Liver (tissue), 9 donors: ENCODE data around the gene ZNF346. TPM values are rescaled to one million over a fixed set of nuclear protein-coding genes. Genes with fewer than 3 reads are reported as not detected.
"Not testable (repeated sequence)": the region's sequence is repeated elsewhere in the genome, so short reads cannot be mapped to it uniquely, and the experiment has no call there.

ENCODE experiments used
- DNase-seq: peaks from one replicate; pipeline ENCODE4 v3.0.0-alpha.2; 2017; ENCODE audit warnings: low spot score
- H3K27ac ChIP-seq, 2 donors: one replicate each; pipeline ENCODE4 v1.7.0; 2013; ENCODE audit warnings: inconsistent platforms in 2 of 2, low read length in 2 of 2, control low read depth in 1 of 2, low read depth in 1 of 2, mild to moderate bottlenecking in 1 of 2
- H3K27me3 ChIP-seq, 4 donors: one replicate each; pipeline versions ENCODE4 v1.6.1 to v1.7.0; 2013; ENCODE audit warnings: low read length in 3 of 4, inconsistent platforms in 1 of 4, mild to moderate bottlenecking in 1 of 4, moderate library complexity in 1 of 4; ENCODE audit not compliant: control insufficient read depth in 4 of 4, insufficient read depth in 4 of 4
- H3K36me3 ChIP-seq, 4 donors: one replicate each; pipeline versions ENCODE4 v1.6.1 to v1.7.0; 2013; ENCODE audit warnings: low read length in 3 of 4, mild to moderate bottlenecking in 3 of 4, low read depth in 1 of 4, moderate library complexity in 1 of 4; ENCODE audit not compliant: control insufficient read depth in 4 of 4, insufficient read depth in 3 of 4
- H3K4me1 ChIP-seq, 4 donors: one replicate each; pipeline versions ENCODE4 v1.6.1 to v1.7.0; 2013; ENCODE audit warnings: low read length in 3 of 4, mild to moderate bottlenecking in 3 of 4, moderate library complexity in 1 of 4; ENCODE audit not compliant: control insufficient read depth in 4 of 4, insufficient read depth in 4 of 4
- H3K4me3 ChIP-seq, 3 donors: one replicate each; pipeline versions ENCODE4 v1.6.1 to v1.7.0; 2013; ENCODE audit warnings: low read length in 3 of 3, control low read depth in 1 of 3, low read depth in 1 of 3, mild to moderate bottlenecking in 1 of 3
- H3K9ac ChIP-seq, 2 donors: one replicate each; pipeline ENCODE4 v1.7.0; 2013; ENCODE audit warnings: low read length in 2 of 2, mild to moderate bottlenecking in 2 of 2, moderate library complexity in 2 of 2, control low read depth in 1 of 2, low read depth in 1 of 2
- H3K9me3 ChIP-seq, 4 donors: one replicate each; pipeline versions ENCODE4 v1.6.1 to v1.7.0; 2013; ENCODE audit warnings: low read length in 3 of 4; ENCODE audit not compliant: control insufficient read depth in 4 of 4
- HNF4A ChIP-seq, 2 donors: conservative IDR thresholded peaks; 2 replicates each; pipeline ENCODE4 v1.6.1; 2016; ENCODE audit warnings: antibody characterized with exemption in 2 of 2, mild to moderate bottlenecking in 2 of 2
- NR2F2 ChIP-seq: IDR thresholded peaks from 2 replicates; pipeline ENCODE4 v1.6.1; 2016; ENCODE audit warnings: antibody characterized with exemption
- YY1 ChIP-seq: IDR thresholded peaks from 2 replicates; pipeline ENCODE4 v1.6.1; 2016; ENCODE audit warnings: antibody characterized with exemption, mild to moderate bottlenecking
- WGBS: extraction: QIAGEN DNeasy Blood & Tissue Kit; methylation state at CpG from one replicate; pipeline ENCODE4 v1.1.7; 2013; 5-methylcytosine and 5-hydroxymethylcytosine counted together
- polyA plus RNA-seq, 2 donors: library from polyadenylated mRNA; stranded (reverse) in 1 of 2; unstranded in 1 of 2; fragments of 200-250 nt in 1 of 2; fragments of >200 nt in 1 of 2; fragmentation: Nextera tagmentation in 1 of 2; extraction: Ambion mirVana in 1 of 2; gene quantifications; one replicate each; pipeline versions ENCODE4 v1.2.1 to v1.2.3, GENCODE V29; 2013 to 2015
- total RNA-seq, 2 donors: library from RNA; depleted of rRNA; stranded (reverse); fragments of >200 nt; gene quantifications; one replicate each; pipeline ENCODE4 v1.2.3, GENCODE V29; 2014
- TF ChIP-seq, protein P1 (sequence below): fragments of 150-350 bp; IDR thresholded peaks from 2 replicates; pipeline ENCODE4 v1.5.1; 2017; ENCODE audit warnings: improper control_type of control experiment, low read depth, low read length; ENCODE audit not compliant: missing input control
- TF ChIP-seq, protein P2 (sequence below): IDR thresholded peaks from 2 replicates; pipeline ENCODE4 v1.6.1; 2016; ENCODE audit warnings: antibody characterized with exemption
- donor health status: healthy.
- donor health status: healthy.
- donor health status: healthy.
- donor health status: healthy.
- donor health status: healthy.

The ZNF346 gene
- total and polyA plus RNA-seq, 4 donors: 3.7 to 11.0 (median 6.4) TPM

DNA sequence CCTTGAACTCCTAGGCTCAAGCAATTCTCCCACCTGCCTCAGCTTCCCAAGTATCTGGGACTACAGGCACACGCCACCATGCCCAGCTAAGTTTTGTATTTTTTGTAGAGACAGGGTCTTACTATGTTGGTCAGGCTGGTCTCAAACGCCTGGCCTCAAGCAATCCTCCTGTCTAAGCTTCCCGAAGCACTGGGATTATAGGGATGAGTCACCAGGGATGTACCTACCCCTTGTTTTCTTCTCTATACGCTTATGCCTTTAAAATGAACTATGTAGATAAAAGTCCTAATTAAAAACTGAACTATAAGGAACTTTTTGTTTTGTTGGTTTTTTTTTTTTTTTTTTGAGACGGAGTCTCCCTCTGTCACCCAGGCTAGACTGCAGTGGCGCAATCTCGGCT lies 41.7 kb upstream of the ZNF346 start:
- Histone ChIP-seq H3K27ac (no peak overlapping the region), H3K9ac (no peak overlapping the region), H3K36me3 (peaks cover 7 to 24% (median 16%) of the 10 kb centered on the region in 4 donors), H3K4me3 (no peak overlapping the region), H3K27me3 (no peaks in the 10 kb centered on the region), H3K4me1 (no peaks in the 10 kb centered on the region), H3K9me3 (no peaks in the 10 kb centered on the region)
- TF ChIP-seq, protein P1, sequence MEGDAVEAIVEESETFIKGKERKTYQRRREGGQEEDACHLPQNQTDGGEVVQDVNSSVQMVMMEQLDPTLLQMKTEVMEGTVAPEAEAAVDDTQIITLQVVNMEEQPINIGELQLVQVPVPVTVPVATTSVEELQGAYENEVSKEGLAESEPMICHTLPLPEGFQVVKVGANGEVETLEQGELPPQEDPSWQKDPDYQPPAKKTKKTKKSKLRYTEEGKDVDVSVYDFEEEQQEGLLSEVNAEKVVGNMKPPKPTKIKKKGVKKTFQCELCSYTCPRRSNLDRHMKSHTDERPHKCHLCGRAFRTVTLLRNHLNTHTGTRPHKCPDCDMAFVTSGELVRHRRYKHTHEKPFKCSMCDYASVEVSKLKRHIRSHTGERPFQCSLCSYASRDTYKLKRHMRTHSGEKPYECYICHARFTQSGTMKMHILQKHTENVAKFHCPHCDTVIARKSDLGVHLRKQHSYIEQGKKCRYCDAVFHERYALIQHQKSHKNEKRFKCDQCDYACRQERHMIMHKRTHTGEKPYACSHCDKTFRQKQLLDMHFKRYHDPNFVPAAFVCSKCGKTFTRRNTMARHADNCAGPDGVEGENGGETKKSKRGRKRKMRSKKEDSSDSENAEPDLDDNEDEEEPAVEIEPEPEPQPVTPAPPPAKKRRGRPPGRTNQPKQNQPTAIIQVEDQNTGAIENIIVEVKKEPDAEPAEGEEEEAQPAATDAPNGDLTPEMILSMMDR: no peak
- TF ChIP-seq YY1 (no peak), NR2F2 (no peak), HNF4A (conservative IDR thresholded peaks at IDR 0.05) (no peak)
- TF ChIP-seq, protein P2, sequence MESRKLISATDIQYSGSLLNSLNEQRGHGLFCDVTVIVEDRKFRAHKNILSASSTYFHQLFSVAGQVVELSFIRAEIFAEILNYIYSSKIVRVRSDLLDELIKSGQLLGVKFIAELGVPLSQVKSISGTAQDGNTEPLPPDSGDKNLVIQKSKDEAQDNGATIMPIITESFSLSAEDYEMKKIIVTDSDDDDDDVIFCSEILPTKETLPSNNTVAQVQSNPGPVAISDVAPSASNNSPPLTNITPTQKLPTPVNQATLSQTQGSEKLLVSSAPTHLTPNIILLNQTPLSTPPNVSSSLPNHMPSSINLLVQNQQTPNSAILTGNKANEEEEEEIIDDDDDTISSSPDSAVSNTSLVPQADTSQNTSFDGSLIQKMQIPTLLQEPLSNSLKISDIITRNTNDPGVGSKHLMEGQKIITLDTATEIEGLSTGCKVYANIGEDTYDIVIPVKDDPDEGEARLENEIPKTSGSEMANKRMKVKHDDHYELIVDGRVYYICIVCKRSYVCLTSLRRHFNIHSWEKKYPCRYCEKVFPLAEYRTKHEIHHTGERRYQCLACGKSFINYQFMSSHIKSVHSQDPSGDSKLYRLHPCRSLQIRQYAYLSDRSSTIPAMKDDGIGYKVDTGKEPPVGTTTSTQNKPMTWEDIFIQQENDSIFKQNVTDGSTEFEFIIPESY: no peak
- DNase-seq: no peak
- 94% methylated on average over 7 of the region's 7 CpGs for WGBS

DNA sequence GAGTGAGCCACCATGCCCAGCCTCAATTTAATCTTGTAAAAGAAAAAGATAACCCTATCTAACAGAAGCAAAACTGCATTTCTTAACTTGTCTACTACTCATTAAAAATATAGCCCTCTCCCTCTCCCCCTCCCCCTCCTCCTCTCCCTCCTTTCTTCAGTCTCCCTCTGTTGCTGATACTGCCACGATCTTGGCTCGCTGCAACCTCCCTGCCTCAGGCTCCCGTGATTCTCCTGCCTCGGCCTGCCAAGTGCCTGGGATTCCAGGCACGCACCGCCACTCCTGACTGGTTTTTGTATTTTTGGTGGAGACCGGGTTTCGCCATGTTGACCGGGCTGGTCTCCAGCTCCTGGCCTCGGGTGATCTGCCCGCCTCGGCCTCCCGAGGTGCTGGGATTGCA lies 39.4 kb upstream of the ZNF346 start:
- not testable (repeated sequence) for H3K9me3 ChIP-seq, H3K4me1 ChIP-seq, H3K27ac ChIP-seq, H3K9ac ChIP-seq, H3K4me3 ChIP-seq, H3K27me3 ChIP-seq, DNase-seq
- peaks cover 7 to 24% (median 16%) of the 10 kb centered on the region in 4 donors for H3K36me3 ChIP-seq
- 92% methylated on average over 13 of the region's 13 CpGs for WGBS

DNA sequence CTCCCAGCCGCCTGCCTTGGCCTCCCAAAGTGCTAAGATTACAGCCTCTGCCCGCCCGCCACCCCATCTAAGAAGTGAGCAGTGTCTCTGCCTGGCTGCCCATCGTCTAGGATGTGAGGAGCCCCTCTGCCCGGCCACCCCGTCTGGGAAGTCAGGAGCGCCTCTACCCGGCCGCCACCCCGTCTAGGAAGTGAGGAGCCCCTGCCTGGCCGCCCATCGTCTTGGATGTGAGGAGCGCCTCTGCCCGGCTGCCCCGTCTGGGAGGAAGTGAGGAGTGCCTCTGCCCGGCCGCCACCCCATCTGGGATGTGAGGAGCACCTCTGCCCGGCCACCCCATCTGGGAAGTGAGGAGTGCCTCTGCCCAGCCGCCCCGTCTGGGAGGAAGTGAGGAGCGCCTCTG lies 38.9 kb upstream of the ZNF346 start:
- H3K36me3 ChIP-seq: peaks cover 7 to 24% (median 16%) of the 10 kb centered on the region in 4 donors
- not testable (repeated sequence) for H3K27ac ChIP-seq, H3K4me3 ChIP-seq, H3K9me3 ChIP-seq, H3K27me3 ChIP-seq, DNase-seq, H3K9ac ChIP-seq, H3K4me1 ChIP-seq
- 98% methylated on average over 21 of the region's 21 CpGs for WGBS

DNA sequence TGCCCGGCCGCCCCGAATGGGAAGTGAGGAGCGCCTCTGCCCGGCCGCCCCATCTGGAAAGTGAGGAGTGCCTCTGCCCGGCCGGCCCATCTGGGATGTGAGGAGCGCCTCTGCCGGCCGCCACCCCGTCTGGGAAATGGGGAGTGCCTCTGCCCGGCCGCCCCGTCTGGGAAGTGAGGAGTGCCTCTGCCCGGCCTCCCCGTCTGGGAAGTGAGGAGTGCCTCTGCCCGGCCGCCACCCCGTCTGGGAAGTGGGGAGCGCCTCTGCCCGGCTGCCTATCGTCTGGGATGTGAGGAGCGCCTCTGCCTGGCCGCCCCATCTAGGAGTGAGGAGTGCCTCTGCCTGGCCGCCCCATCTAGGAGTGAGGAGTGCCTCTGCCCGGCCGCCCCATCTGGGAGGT lies 38.3 kb upstream of the ZNF346 start:
- not testable (repeated sequence) for H3K9ac ChIP-seq, H3K4me1 ChIP-seq

More for the DNA sequence above, 38.3 kb upstream of the ZNF346 start:
- 98% methylated on average over 28 of the region's 28 CpGs for WGBS
- not testable (repeated sequence) for H3K9me3 ChIP-seq, DNase-seq, H3K27ac ChIP-seq, H3K4me3 ChIP-seq, H3K27me3 ChIP-seq
- H3K36me3 ChIP-seq: peaks cover 7 to 24% (median 16%) of the 10 kb centered on the region in 4 donors
